OCI-LY7 (cell line): ENCODE results near the gene MYH6. TPM values are rescaled to one million over a fixed set of nuclear protein-coding genes. Genes with fewer than 3 reads are reported as not detected.
"Not testable (repeated sequence)": the region's sequence is repeated elsewhere in the genome, so short reads cannot be mapped to it uniquely, and the experiment has no call there.

Source experiments
- Bru-seq: library from RNA; stranded (reverse); fragments of 400-500 nt; gene quantifications from one replicate; lab custom pipeline; 2021; lab: Mats Ljungman, UMichigan
- BruChase-seq, 2 experiments: library from RNA; stranded (reverse); fragments of 400-500 nt; gene quantifications; one replicate each; lab custom pipeline; 2021; lab: Mats Ljungman, UMichigan
- BruUV-seq: library from RNA; stranded (reverse); fragments of 400-500 nt; replicated peaks from 2 replicates; lab custom pipeline; 2021; lab: Mats Ljungman, UMichigan
- CTCF ChIA-PET: fragments of 300-600 bp; sonication (Branson Sonifier 250); formaldehyde crosslinking; loops from one replicate; lab custom pipeline; 2022; ENCODE audit warnings: antibody characterized with exemption; ENCODE audit not compliant: unreplicated experiment; lab: Charles Lee
- POLR2A ChIA-PET: fragments of 300-600 bp; sonication (Branson Sonifier 250); formaldehyde crosslinking; loops from one replicate; lab custom pipeline; 2022; ENCODE audit warnings: antibody characterized with exemption; lab: Charles Lee
- DNase-seq: peaks from one replicate; pipeline ENCODE4 v3.0.0-alpha.2; 2015; ENCODE audit warnings: low spot score
- H2AFZ ChIP-seq: fragments of 200-600 bp; sonication (generic), shearing (Covaris generic); 2 replicates; pipeline ENCODE4 v1.6.1; 2014; ENCODE audit warnings: mild to moderate bottlenecking, antibody characterized with exemption, low read length, moderate library complexity
- H3K27ac ChIP-seq: fragments of 200-600 bp; sonication (generic); 2 replicates; pipeline ENCODE4 v1.5.1; 2014; ENCODE audit warnings: mixed run types, low read depth, mild to moderate bottlenecking, moderate library complexity, low read length, inconsistent platforms; ENCODE audit not compliant: poor library complexity, severe bottlenecking
- H3K36me3 ChIP-seq: fragments of 200-600 bp; sonication (generic); 2 replicates; pipeline ENCODE4 v1.6.1; 2014; ENCODE audit warnings: mild to moderate bottlenecking, antibody characterized with exemption, low read length, moderate library complexity, mixed read lengths; ENCODE audit not compliant: insufficient read depth
- H3K4me1 ChIP-seq: fragments of 200-600 bp; sonication (generic); 2 replicates; pipeline ENCODE4 v1.5.1; 2014; ENCODE audit warnings: mild to moderate bottlenecking, low read length; ENCODE audit not compliant: insufficient read depth, poor library complexity, severe bottlenecking
- H3K4me2 ChIP-seq: fragments of 200-600 bp; sonication (generic); 2 replicates; pipeline ENCODE4 v1.6.1; 2014; ENCODE audit warnings: mild to moderate bottlenecking, low read length
- H3K4me3 ChIP-seq: fragments of 200-600 bp; sonication (generic); 2 replicates; pipeline ENCODE4 v1.5.1; 2014; ENCODE audit warnings: mild to moderate bottlenecking, low read depth, low read length; ENCODE audit not compliant: poor library complexity, severe bottlenecking
- H3K79me2 ChIP-seq: fragments of 200-600 bp; sonication (generic); 2 replicates; pipeline ENCODE4 v1.6.1; 2016; ENCODE audit warnings: low read depth, mild to moderate bottlenecking, low read length, moderate library complexity, mixed read lengths; ENCODE audit not compliant: insufficient read depth
- H3K9me2 ChIP-seq: fragments of 200-600 bp; sonication (generic); 2 replicates; pipeline ENCODE4 v1.6.1; 2016; ENCODE audit warnings: mild to moderate bottlenecking, low read length, mixed read lengths; ENCODE audit not compliant: insufficient read depth
- H3K9me3 ChIP-seq: fragments of 200-600 bp; sonication (generic); 2 replicates; pipeline ENCODE4 v1.6.1; 2014; ENCODE audit warnings: mild to moderate bottlenecking, mixed run types, low read length, mixed read lengths
- H4K20me1 ChIP-seq: fragments of 200-600 bp; sonication (generic); 2 replicates; pipeline ENCODE4 v1.6.1; 2014; ENCODE audit warnings: mild to moderate bottlenecking, antibody characterized with exemption, low read length, moderate library complexity, mixed read lengths; ENCODE audit not compliant: insufficient read depth
- CTCF ChIP-seq: fragments of 200-600 bp; sonication (generic); conservative IDR thresholded peaks from 2 replicates; pipeline ENCODE4 v1.5.1; 2014; ENCODE audit warnings: mild to moderate bottlenecking, antibody characterized with exemption, low read length, moderate library complexity, mixed read lengths
- EZH2phosphoT487 ChIP-seq: fragments of 200-600 bp; sonication (generic); IDR thresholded peaks from 2 replicates; pipeline ENCODE4 v1.6.1; 2018; ENCODE audit warnings: low read depth, borderline replicate concordance, mild to moderate bottlenecking, mixed run types, antibody characterized with exemption, low read length, moderate library complexity, mixed read lengths
- intact Hi-C: fragments of 100-400 bp; cut with micrococcal nuclease; formaldehyde crosslinking; loops from one replicate; pipeline ENCODE4 v1.10.0; 2022; ENCODE audit not compliant: unreplicated experiment
- long read RNA-seq: library from polyadenylated mRNA; stranded (forward); transcript quantifications from one replicate; pipeline ENCODE4 v2.0.0, GENCODE V29; 2022
- total RNA-seq, 2 experiments: library from RNA; depleted of rRNA in 1 of 2; stranded (reverse); fragments of >200 nt in 1 of 2; shearing (Covaris generic) in 1 of 2; gene quantifications; 2 replicates each; pipeline ENCODE4 v1.2.3, GENCODE V29; 2014 to 2022

Gene MYH6
- not detected in 2 replicates for total RNA-seq (2014; rRNA removed; shearing (Covaris generic))
- total RNA-seq (2022), result not detected in 2 replicates
- not detected for Bru-seq, nascent RNA
- BruChase-seq, experiment 1, labeled RNA remaining after a 6-hour chase, result not detected
- BruChase-seq, experiment 2, labeled RNA remaining after a 2-hour chase, result percentile 5 among the genes with signal in this experiment
- long read RNA-seq, partial matches to known transcripts, result 1 of 1 reads
- long read RNA-seq, other reads (novel, unspliced or antisense), result 0 of 1 reads

DNA sequence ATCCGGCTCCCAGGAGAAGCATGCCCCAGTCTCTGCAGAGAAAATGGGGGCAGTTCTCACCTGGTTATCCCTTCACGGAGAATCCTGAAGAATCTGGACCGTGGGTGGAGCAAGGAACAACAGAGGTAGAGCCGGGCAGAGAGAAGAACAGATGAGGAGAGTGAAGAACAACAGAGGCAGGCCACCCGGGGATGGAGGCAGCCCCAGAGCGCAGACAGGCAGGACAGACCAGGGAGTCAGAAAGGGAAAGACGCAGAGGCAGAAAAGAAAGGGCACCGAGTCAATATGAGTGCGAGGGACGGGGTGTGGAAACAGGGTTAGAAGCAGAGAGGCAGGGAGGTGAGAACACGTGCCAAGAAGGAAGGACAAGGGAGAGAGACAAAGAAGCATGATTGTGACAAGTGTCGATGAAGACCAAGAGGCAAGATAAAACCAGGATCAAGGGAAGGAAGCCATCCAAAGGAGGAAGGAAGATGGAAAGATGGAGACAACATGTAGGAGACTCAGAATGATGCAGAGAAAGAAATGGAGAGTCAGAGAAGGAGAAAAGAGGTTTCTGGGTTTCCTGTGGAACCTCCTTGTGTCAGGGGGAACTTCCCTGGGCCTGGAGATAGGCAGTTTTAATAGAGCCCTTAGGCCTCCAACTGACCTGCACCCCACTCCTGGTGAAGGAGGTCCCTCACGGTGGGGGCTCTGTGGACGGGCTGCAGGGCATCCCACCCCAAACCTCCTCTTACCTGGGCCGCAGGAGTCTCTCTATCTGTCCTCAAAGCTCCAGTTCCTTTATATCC, at the start of gene MYH6:
TSS of gene MYH6 (minus strand) at position 758 of the 791 bp plus-strand sequence. CDS start 1,050 bp downstream, outside the sequence.
- BruUV-seq, result no TSS peak
- no peak within 1 kb of the TSS for H3K4me3 ChIP-seq
- ChIA-PET CTCF (no interaction called here), POLR2A (no interaction called here)
- H3K4me2 ChIP-seq, result no peak within 1 kb of the TSS
- no peak within 1 kb of the TSS for H2AFZ ChIP-seq
- no peaks in the 10 kb centered on the region for H3K9me2 ChIP-seq
- H3K36me3 ChIP-seq, result no peaks in the 10 kb centered on the region
- no peaks in the 10 kb centered on the region for H3K79me2 ChIP-seq
- H3K4me1 ChIP-seq, result no peaks in the 10 kb centered on the region
- DNase-seq, result no peak
- no peaks in the 10 kb centered on the region for H3K9me3 ChIP-seq
- intact Hi-C loops, result no loop called here
- no peak within 1 kb of the TSS for H3K27ac ChIP-seq
- TF ChIP-seq EZH2phosphoT487 (no peak), CTCF (no peak)
- no peaks in the 10 kb centered on the region for H4K20me1 ChIP-seq

DNA sequence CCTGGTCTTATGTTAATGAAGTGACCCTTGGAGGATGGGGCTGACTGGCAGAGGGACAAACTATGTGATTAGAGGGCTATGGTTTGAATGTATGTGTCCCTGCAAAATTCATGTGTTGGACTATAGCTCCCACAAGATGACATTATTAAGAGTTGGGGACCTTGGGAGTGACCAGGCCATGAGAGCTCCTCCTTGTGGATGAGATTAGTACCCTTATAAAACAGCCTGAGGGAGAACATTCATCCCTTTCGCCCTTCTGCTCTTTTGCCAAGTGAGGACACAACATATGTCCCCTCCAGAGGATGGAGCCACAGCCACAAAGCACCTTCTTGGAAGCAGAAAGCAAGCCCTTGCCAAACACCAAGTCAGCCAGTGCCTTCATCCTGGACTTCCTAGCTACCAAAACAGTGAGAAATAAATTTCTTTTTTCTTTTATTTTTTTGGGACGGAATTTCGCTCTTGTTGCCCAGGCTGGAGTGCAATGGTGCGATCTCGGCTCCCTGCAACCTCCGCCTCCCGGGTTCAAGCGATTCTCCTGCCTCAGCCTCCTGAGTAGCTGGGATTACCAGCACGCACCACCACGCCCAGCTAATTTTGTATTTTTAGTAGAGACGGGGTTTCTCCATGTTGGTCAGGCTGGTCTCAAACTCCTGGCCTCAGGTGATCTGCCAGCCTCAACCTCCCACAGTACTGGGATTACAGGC, 49.0 kb upstream of the MYH6 start:
- CTCF ChIA-PET, intact Hi-C loops, H3K36me3 ChIP-seq, H3K4me1 ChIP-seq, H3K27ac ChIP-seq, H4K20me1 ChIP-seq, H3K9me2 ChIP-seq, H3K9me3 ChIP-seq, H3K4me2 ChIP-seq, DNase-seq, H3K79me2 ChIP-seq, H3K4me3 ChIP-seq, BruUV-seq, H2AFZ ChIP-seq: not testable (repeated sequence)
- peak; percentile 44; the same call in 1 of the 2 replicates for TF ChIP-seq CTCF
- POLR2A ChIA-PET, result interaction anchor here (0.6 to 1.0 kb wide), 4 partner anchors 17 to 198 kb away, joined by 3 to 7 read pairs (median 4); partner anchors contain the start of gene PABPN1
